ENCODE data around the gene RTP3. TPM values are rescaled to one million over a fixed set of nuclear protein-coding genes. Genes with fewer than 3 reads are reported as not detected.

The RTP3 gene
- total RNA-seq, 1 donor from 2014 or later = not detected

DNA sequence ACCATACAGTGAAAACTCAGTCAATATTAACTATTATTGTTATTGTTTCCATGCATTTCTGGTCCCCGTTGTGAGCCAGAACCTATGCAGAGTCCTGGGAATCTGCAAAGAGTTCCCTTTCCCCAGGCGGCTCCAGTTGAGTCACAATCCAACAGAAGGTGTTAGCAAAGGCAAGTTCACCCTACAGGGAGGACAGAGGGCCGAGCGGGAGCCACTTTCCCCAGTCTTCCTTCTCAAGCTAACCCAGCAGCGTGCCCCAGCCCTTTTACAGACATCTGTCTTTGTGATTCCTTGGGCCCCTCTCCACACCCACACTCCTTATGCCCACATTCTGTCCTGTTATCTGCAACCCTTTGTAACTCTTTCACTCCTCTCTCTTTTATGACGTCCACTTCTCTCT is 20.0 kb upstream of the RTP3 start:
- H3K9me3 Mint-ChIP-seq (ENCODE audit: unreplicated experiment) = peaks cover 17% of the 10 kb centered on the region
- no peaks in the 10 kb centered on the region for H3K4me1 Mint-ChIP-seq (ENCODE audit: unreplicated experiment)
- DNase-seq (ENCODE audit: extremely low spot score, unreplicated experiment) = no peak
- no peak overlapping the region for H3K27ac Mint-ChIP-seq (ENCODE audit: unreplicated experiment)
- H3K36me3 Mint-ChIP-seq (ENCODE audit: unreplicated experiment) = peaks cover 3% of the 10 kb centered on the region
- TF ChIP-seq, protein P1, sequence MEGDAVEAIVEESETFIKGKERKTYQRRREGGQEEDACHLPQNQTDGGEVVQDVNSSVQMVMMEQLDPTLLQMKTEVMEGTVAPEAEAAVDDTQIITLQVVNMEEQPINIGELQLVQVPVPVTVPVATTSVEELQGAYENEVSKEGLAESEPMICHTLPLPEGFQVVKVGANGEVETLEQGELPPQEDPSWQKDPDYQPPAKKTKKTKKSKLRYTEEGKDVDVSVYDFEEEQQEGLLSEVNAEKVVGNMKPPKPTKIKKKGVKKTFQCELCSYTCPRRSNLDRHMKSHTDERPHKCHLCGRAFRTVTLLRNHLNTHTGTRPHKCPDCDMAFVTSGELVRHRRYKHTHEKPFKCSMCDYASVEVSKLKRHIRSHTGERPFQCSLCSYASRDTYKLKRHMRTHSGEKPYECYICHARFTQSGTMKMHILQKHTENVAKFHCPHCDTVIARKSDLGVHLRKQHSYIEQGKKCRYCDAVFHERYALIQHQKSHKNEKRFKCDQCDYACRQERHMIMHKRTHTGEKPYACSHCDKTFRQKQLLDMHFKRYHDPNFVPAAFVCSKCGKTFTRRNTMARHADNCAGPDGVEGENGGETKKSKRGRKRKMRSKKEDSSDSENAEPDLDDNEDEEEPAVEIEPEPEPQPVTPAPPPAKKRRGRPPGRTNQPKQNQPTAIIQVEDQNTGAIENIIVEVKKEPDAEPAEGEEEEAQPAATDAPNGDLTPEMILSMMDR (IDR thresholded peaks at IDR 0.05) = no peak
- peaks cover 73% of the 10 kb centered on the region for H3K27me3 Mint-ChIP-seq (ENCODE audit: unreplicated experiment)
- no peak overlapping the region for H3K4me3 Mint-ChIP-seq (ENCODE audit: unreplicated experiment)

DNA sequence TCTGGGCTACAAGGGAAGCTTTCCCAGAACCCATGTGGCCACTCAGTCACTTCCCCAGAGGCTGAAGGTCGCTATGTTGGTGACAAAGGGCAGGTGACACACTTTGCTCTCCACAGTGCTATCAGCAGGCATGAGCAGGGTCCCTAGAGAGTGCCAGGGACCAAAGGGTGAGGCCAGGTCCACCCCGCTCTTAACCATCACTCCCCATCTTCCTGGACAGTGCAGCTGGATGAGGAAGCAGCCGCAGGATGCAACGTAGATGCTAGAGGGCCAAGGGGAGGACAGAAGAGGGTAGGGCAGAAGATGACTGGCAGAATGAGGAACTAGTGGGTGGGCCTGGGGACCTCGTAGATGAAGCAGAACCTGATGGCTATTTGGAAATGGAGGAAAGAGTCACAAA is 19.4 kb upstream of the RTP3 start:
- Mint-ChIP-seq H3K9me3 (ENCODE audit: unreplicated experiment) (peaks cover 17% of the 10 kb centered on the region), H3K36me3 (ENCODE audit: unreplicated experiment) (peaks cover 3% of the 10 kb centered on the region), H3K4me3 (ENCODE audit: unreplicated experiment) (no peak overlapping the region), H3K27me3 (ENCODE audit: unreplicated experiment) (peaks cover 72% of the 10 kb centered on the region), H3K4me1 (ENCODE audit: unreplicated experiment) (no peaks in the 10 kb centered on the region), H3K27ac (ENCODE audit: unreplicated experiment) (no peak overlapping the region)
- TF ChIP-seq, protein P1 (IDR thresholded peaks at IDR 0.05) = no peak
- DNase-seq (ENCODE audit: extremely low spot score, unreplicated experiment) = no peak

DNA sequence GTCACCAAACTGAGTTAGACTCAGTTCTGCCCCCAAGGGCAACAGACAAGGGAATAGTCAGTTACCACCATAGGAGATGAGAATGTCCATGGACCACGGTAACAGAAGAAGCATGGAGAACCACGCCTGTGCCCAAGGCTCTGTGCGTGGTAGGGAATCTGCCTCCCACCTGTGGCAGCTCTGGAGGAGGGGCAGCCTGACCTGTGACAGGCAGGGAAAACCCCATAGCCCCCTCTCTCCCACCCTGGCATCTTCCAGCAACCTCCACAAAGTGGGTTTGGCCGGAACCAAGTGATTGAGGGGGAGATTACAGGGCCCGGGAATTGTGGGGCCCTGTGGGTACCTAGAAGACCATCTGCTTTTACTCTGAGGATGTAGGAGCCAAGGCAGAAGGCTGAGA is 18.8 kb upstream of the RTP3 start:
- Mint-ChIP-seq H3K27me3 (ENCODE audit: unreplicated experiment) (peaks cover 66% of the 10 kb centered on the region), H3K4me3 (ENCODE audit: unreplicated experiment) (no peak overlapping the region), H3K9me3 (ENCODE audit: unreplicated experiment) (peaks cover 16% of the 10 kb centered on the region), H3K4me1 (ENCODE audit: unreplicated experiment) (no peaks in the 10 kb centered on the region), H3K36me3 (ENCODE audit: unreplicated experiment) (peaks cover 3% of the 10 kb centered on the region), H3K27ac (ENCODE audit: unreplicated experiment) (no peak overlapping the region)
- DNase-seq (ENCODE audit: extremely low spot score, unreplicated experiment) = no peak
- TF ChIP-seq, protein P1 (IDR thresholded peaks at IDR 0.05) = no peak

DNA sequence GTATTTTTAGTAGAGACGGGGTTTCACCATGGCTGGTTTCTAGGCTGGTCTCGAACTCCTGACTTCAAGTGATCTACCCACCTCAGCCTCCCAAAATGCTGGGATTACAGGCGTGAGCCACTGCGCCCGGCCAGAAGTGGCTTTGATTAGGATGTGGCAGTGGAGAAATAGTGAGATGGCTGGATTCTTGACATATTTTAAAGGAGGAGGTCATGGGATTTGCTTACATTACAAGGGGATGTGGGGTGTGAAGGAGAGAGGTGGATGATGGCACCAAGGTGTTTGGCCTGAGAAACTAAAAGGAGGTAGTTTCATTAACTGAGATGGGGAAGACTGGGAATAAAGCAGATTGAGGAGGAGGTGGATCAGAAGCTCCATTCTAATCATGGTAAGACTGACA is 18.1 kb upstream of the RTP3 start:
- peaks cover 9% of the 10 kb centered on the region for H3K9me3 Mint-ChIP-seq (ENCODE audit: unreplicated experiment)
- H3K27me3 Mint-ChIP-seq (ENCODE audit: unreplicated experiment) = peaks cover 60% of the 10 kb centered on the region
- no peaks in the 10 kb centered on the region for H3K4me1 Mint-ChIP-seq (ENCODE audit: unreplicated experiment)
- no peak for DNase-seq (ENCODE audit: extremely low spot score, unreplicated experiment)
- H3K4me3 Mint-ChIP-seq (ENCODE audit: unreplicated experiment) = no peak overlapping the region
- peaks cover 3% of the 10 kb centered on the region for H3K36me3 Mint-ChIP-seq (ENCODE audit: unreplicated experiment)
- TF ChIP-seq, protein P1 (IDR thresholded peaks at IDR 0.05) = no peak
- no peak overlapping the region for H3K27ac Mint-ChIP-seq (ENCODE audit: unreplicated experiment)

DNA sequence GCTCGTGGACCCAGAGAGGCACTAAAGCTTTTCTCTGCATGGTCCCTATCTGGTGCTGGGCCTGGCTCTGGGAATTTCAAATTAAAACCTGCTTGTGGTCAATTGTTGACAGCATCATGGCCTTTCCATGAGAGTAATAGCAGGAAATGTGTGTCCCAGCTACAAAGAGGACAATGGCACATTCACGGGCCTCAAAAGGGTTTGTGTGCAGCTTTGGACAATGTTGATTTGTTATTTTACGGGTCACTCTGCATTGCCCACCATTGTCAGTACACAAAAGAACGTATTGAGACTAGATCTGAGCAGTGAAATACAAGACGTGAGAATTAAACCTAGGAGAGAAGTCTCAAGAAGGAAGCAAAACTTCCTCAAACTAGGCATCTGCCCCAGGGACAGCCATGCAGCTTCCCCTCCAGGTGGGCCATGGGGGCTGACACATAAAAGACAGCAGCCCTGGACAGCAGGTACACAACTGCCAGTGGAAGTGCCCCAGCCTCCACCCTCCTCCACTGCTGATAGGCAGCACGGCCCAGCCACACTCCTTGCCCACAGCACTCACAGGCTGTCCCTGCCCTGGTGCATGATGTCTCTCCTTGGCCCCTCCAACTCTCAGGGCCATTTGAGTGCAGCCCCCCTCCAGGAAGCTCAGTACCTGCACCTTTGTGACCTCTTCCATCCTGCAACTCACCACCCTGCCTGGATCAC is 17.1 kb upstream of the RTP3 start:
- no peaks in the 10 kb centered on the region for H3K9me3 Mint-ChIP-seq (ENCODE audit: unreplicated experiment)
- no peaks in the 10 kb centered on the region for H3K36me3 Mint-ChIP-seq (ENCODE audit: unreplicated experiment)
- no peak overlapping the region for H3K4me3 Mint-ChIP-seq (ENCODE audit: unreplicated experiment)
- H3K4me1 Mint-ChIP-seq (ENCODE audit: unreplicated experiment) = no peaks in the 10 kb centered on the region
- DNase-seq (ENCODE audit: extremely low spot score, unreplicated experiment) = no peak
- TF ChIP-seq, protein P1 (IDR thresholded peaks at IDR 0.05) = no peak
- H3K27ac Mint-ChIP-seq (ENCODE audit: unreplicated experiment) = no peak overlapping the region
- H3K27me3 Mint-ChIP-seq (ENCODE audit: unreplicated experiment) = peaks cover 52% of the 10 kb centered on the region

Measured in osteocyte (in vitro differentiated cells).